H1 (cell line): Measurements from ENCODE around the gene PSME4. TPM values are rescaled to one million over a fixed set of nuclear protein-coding genes. Genes with fewer than 3 reads are reported as not detected.

Experiments used
- CTCF ChIA-PET: fragments of 300-600 bp; sonication (Branson Sonifier 250); formaldehyde crosslinking; loops from one replicate; lab custom pipeline; 2021; ENCODE audit not compliant: partially characterized antibody; lab: Charles Lee
- POLR2A ChIA-PET: fragments of 300-600 bp; sonication (Branson Sonifier 250); formaldehyde crosslinking; loops from one replicate; lab custom pipeline; 2021; ENCODE audit warnings: inconsistent platforms; ENCODE audit not compliant: partially characterized antibody; lab: Charles Lee
- DNase-seq, 2 experiments: peaks; one replicate each; pipeline versions ENCODE4 v3.0.0 to v3.0.0-alpha.2; 2010 to 2022; ENCODE audit warnings: low spot score in 2 of 2, low read depth in 1 of 2, mixed read lengths in 1 of 2
- FAIRE-seq: peaks from 2 replicates; lab custom pipeline; 2011; peaks lifted over from hg19 to GRCh38; lab: Jason Lieb, UNC
- H2AFZ ChIP-seq: 2 replicates; pipeline ENCODE4 v1.8.1; 2012; ENCODE audit warnings: low read length, inconsistent platforms
- H2AK5ac ChIP-seq: 2 replicates; pipeline ENCODE4 v1.6.1; 2013; ENCODE audit warnings: low read depth, low read length
- H2BK120ac ChIP-seq: replicated peaks from 2 replicates; pipeline ENCODE3; 2013; ENCODE audit warnings: low read depth, low read length, inconsistent platforms
- H2BK12ac ChIP-seq: 2 replicates; pipeline ENCODE4 v1.6.1; 2013; ENCODE audit warnings: low read depth, low read length
- H2BK15ac ChIP-seq: 2 replicates; pipeline ENCODE4 v1.6.1; 2013; ENCODE audit warnings: low read length
- H2BK20ac ChIP-seq: 2 replicates; pipeline ENCODE4 v1.6.1; 2013; ENCODE audit warnings: low read length
- H2BK5ac ChIP-seq: 2 replicates; pipeline ENCODE4 v1.6.1; 2013; ENCODE audit warnings: low read depth, low read length
- H3K14ac ChIP-seq: 2 replicates; pipeline ENCODE4 v1.6.1; 2013; ENCODE audit warnings: inconsistent platforms; ENCODE audit not compliant: insufficient read length
- H3K18ac ChIP-seq: 2 replicates; pipeline ENCODE4 v1.6.1; 2013; ENCODE audit warnings: low read length; ENCODE audit errors: extremely low read depth
- H3K23ac ChIP-seq: 2 replicates; pipeline ENCODE4 v1.6.1; 2013; ENCODE audit warnings: inconsistent platforms; ENCODE audit not compliant: insufficient read length
- H3K23me2 ChIP-seq: 2 replicates; pipeline ENCODE4 v1.6.1; 2013; ENCODE audit warnings: low read depth, low read length
- H3K27ac ChIP-seq: 2 replicates; pipeline ENCODE4 v1.6.1; 2011; ENCODE audit warnings: low read depth, low read length, inconsistent platforms
- H3K27me3 ChIP-seq, 4 experiments: replicated peaks in 1 of 4; 1 replicate in 1 of 4; 2 replicates in 3 of 4; pipeline versions ENCODE4 v1.6.1 to v1.8.1; 2011 to 2013; ENCODE audit warnings: low read length in 3 of 4, mild to moderate bottlenecking in 3 of 4, inconsistent platforms in 2 of 4, mixed read lengths in 2 of 4, moderate library complexity in 1 of 4; ENCODE audit not compliant: control insufficient read depth in 3 of 4, insufficient read depth in 3 of 4; ENCODE audit errors: extremely low read depth in 1 of 4
- H3K36me3 ChIP-seq, 4 experiments: 2 replicates each; pipeline versions ENCODE4 v1.6.1 to v1.8.1; 2011 to 2013; ENCODE audit warnings: mild to moderate bottlenecking in 4 of 4, low read length in 3 of 4, moderate library complexity in 2 of 4, control low read depth in 1 of 4, inconsistent platforms in 1 of 4; ENCODE audit not compliant: insufficient read depth in 4 of 4, control insufficient read depth in 2 of 4
- H3K4ac ChIP-seq: replicated peaks from 2 replicates; pipeline ENCODE3; 2013; ENCODE audit warnings: low read length, low read depth, mixed read lengths, inconsistent platforms; ENCODE audit not compliant: insufficient read length
- H3K4me1 ChIP-seq, 4 experiments: replicated peaks in 1 of 4; 1 replicate in 1 of 4; 2 replicates in 3 of 4; pipeline versions ENCODE4 v1.6.1 to v1.8.1; 2011 to 2013; ENCODE audit warnings: low read length in 3 of 4, inconsistent platforms in 2 of 4, mixed read lengths in 1 of 4; ENCODE audit not compliant: insufficient read depth in 4 of 4, control insufficient read depth in 3 of 4
- H3K4me2 ChIP-seq, 2 experiments: 2 replicates each; pipeline versions ENCODE4 v1.6.1 to v1.8.1; 2011 to 2013; ENCODE audit warnings: low read depth in 2 of 2, low read length in 2 of 2, control low read depth in 1 of 2, inconsistent platforms in 1 of 2, mild to moderate bottlenecking in 1 of 2; ENCODE audit not compliant: insufficient read depth in 1 of 2
- H3K4me3 ChIP-seq, 4 experiments: fragments of 200-600, 300-600 bp in 1 of 4; sonication (generic), shearing (Covaris generic), sonication (Bioruptor Twin) in 1 of 4; 2 replicates each; pipeline versions ENCODE4 v1.5.1 to v1.8.1; 2011 to 2016; ENCODE audit warnings: low read length in 4 of 4, low read depth in 3 of 4, control low read depth in 2 of 4, inconsistent platforms in 2 of 4, mild to moderate bottlenecking in 2 of 4, mixed read lengths in 1 of 4, moderate library complexity in 1 of 4; ENCODE audit not compliant: insufficient read depth in 2 of 4; ENCODE audit errors: extremely low read depth in 1 of 4
- H3K56ac ChIP-seq: replicated peaks from 2 replicates; pipeline ENCODE3; 2013; ENCODE audit warnings: low read depth, mild to moderate bottlenecking, mixed read lengths, low read length, inconsistent platforms; ENCODE audit not compliant: insufficient read length
- H3K79me1 ChIP-seq: 2 replicates; pipeline ENCODE4 v1.6.1; 2013; ENCODE audit warnings: low read depth, low read length, control low read depth
- H3K79me2 ChIP-seq, 2 experiments: 2 replicates each; pipeline versions ENCODE4 v1.6.1 to v1.8.1; 2012 to 2013; ENCODE audit warnings: low read length in 2 of 2, mild to moderate bottlenecking in 2 of 2, inconsistent platforms in 1 of 2; ENCODE audit not compliant: insufficient read depth in 2 of 2, control insufficient read depth in 1 of 2
- H3K9ac ChIP-seq, 4 experiments: replicated peaks in 1 of 4; 1 replicate in 1 of 4; 2 replicates in 3 of 4; pipeline versions ENCODE4 v1.6.1 to v1.8.1; 2011 to 2013; ENCODE audit warnings: low read depth in 3 of 4, low read length in 3 of 4, control low read depth in 2 of 4, mild to moderate bottlenecking in 2 of 4, moderate library complexity in 2 of 4, inconsistent platforms in 1 of 4; ENCODE audit errors: extremely low read depth in 1 of 4
- H3K9me3 ChIP-seq, 2 experiments: 2 replicates each; pipeline versions ENCODE4 v1.6.1 to v1.8.1; 2012 to 2013; ENCODE audit warnings: mild to moderate bottlenecking in 2 of 2, moderate library complexity in 2 of 2, control low read depth in 1 of 2, inconsistent platforms in 1 of 2, low read depth in 1 of 2, low read length in 1 of 2, mixed read lengths in 1 of 2; ENCODE audit not compliant: insufficient read depth in 2 of 2
- H4K20me1 ChIP-seq, 2 experiments: replicated peaks in 1 of 2; 2 replicates each; pipeline versions ENCODE3 to v1.8.1; 2011 to 2013; ENCODE audit warnings: inconsistent platforms in 2 of 2, low read length in 2 of 2, mild to moderate bottlenecking in 1 of 2; ENCODE audit not compliant: insufficient read depth in 2 of 2, control insufficient read depth in 1 of 2
- H4K5ac ChIP-seq: 2 replicates; pipeline ENCODE4 v1.6.1; 2013; ENCODE audit warnings: low read length, low read depth, mixed read lengths, inconsistent platforms; ENCODE audit not compliant: insufficient read length
- H4K8ac ChIP-seq: 2 replicates; pipeline ENCODE4 v1.8.0; 2013; ENCODE audit warnings: mild to moderate bottlenecking, moderate library complexity, low read length, inconsistent platforms; ENCODE audit not compliant: insufficient read depth; ENCODE audit errors: extremely low read depth
- H4K91ac ChIP-seq: replicated peaks from 2 replicates; pipeline ENCODE3; 2013; ENCODE audit warnings: low read length, mixed read lengths, inconsistent platforms; ENCODE audit not compliant: insufficient read length
- BACH1 ChIP-seq: IDR thresholded peaks from 2 replicates; pipeline ENCODE4 v1.6.1; 2012; ENCODE audit warnings: low read length, improper control_type of control experiment
- POLR2AphosphoS5 ChIP-seq: IDR thresholded peaks from 2 replicates; pipeline ENCODE4 v1.6.1; 2011; ENCODE audit warnings: low read depth, low read length
- RXRA ChIP-seq: IDR thresholded peaks from 2 replicates; pipeline ENCODE4 v1.6.1; 2011; ENCODE audit warnings: low read depth, mild to moderate bottlenecking, low read length, moderate library complexity; ENCODE audit not compliant: insufficient read depth
- SP1 ChIP-seq: IDR thresholded peaks from 2 replicates; pipeline ENCODE4 v1.6.1; 2011; ENCODE audit warnings: low read depth, low read length
- WGBS, 2 experiments: shearing (Covaris generic) in 1 of 2; methylation state at CpG; one replicate each; pipeline versions ENCODE4 v1.1.6 to v1.1.7; 2013 to 2015; ENCODE audit warnings: low lambda C conversion rate in 2 of 2, mixed read lengths in 2 of 2, inconsistent platforms in 1 of 2, low coverage in 1 of 2, missing lambda C conversion rate in 1 of 2; ENCODE audit not compliant: insufficient replicate concordance in 2 of 2, insufficient coverage in 1 of 2, insufficient read length in 1 of 2; ENCODE audit errors: extremely low coverage in 1 of 2, missing lambda C conversion rate in 1 of 2; 5-methylcytosine and 5-hydroxymethylcytosine counted together
- polyA plus RNA-seq, 7 experiments: library from polyadenylated mRNA; depleted of rRNA in 3 of 7; stranded (reverse) in 5 of 7; unstranded in 2 of 7; fragments of >200 nt in 5 of 7; fragments of 200-250 nt in 2 of 7; gene quantifications; 1 replicate in 5 of 7; 2 replicates in 1 of 7; 4 replicates in 1 of 7; pipeline versions ENCODE4 v1.2.1 to v1.2.3, GENCODE V29; 2011 to 2013; ENCODE audit warnings: missing spikeins in 2 of 7, mixed read lengths in 2 of 7
- total RNA-seq: library from RNA; stranded (reverse); fragmentation: NEBNext Ultra II Directional; extraction: Animal tissue kit (Norgen Biotek cat#: 25700); gene quantifications from 2 replicates; pipeline ENCODE4 v1.2.1, GENCODE V29; 2021

The PSME4 gene
- total and polyA plus RNA-seq, 2 of the 8 experiments (the other 6 are each of a cell fraction or from before 2014, with no cell fraction given) = 42.2 to 116 TPM

- no peaks in the 10 kb centered on the region for H3K36me3 ChIP-seq
- no peak overlapping the region for H2AK5ac ChIP-seq
- no peak for TF ChIP-seq POLR2AphosphoS5
- TF ChIP-seq BACH1 = no peak
- no peak for TF ChIP-seq RXRA
- no peak for TF ChIP-seq SP1
- H3K4me3 ChIP-seq = no peak overlapping the region
- DNase-seq (no peak), FAIRE-seq (no peak)
- no peak overlapping the region for H3K4me2 ChIP-seq
- no peaks in the 10 kb centered on the region for H3K27me3 ChIP-seq
- ChIA-PET CTCF (no interaction called here), POLR2A (interaction anchor here (1.9 kb wide), 1 partner anchor 21 kb away, joined by 7 read pairs; no protein-coding TSS in a partner anchor)
- 100% methylated on average over 1 of the region's 1 CpG; no CpG with 5 or more reads in 1 of the 2 experiments for WGBS, 2 experiments
- no peak overlapping the region for H4K8ac ChIP-seq
- no peaks in the 10 kb centered on the region for H3K79me2 ChIP-seq
- H2AFZ ChIP-seq = no peak overlapping the region
- no peak overlapping the region for H2BK5ac ChIP-seq
- peaks cover 2 to 3% of the 10 kb centered on the region in 2 experiments; a peak in 1 of 4 replicates for H3K9me3 ChIP-seq
- H4K91ac ChIP-seq = no peak overlapping the region
- no peak overlapping the region for H2BK12ac ChIP-seq
- no peak overlapping the region for H2BK120ac ChIP-seq
- H3K14ac ChIP-seq = no peak overlapping the region
- no peaks in the 10 kb centered on the region for H3K79me1 ChIP-seq
- H3K4me1 ChIP-seq = no peaks in the 10 kb centered on the region
- no peak overlapping the region for H3K4ac ChIP-seq
- no peak overlapping the region for H3K9ac ChIP-seq
- no peak overlapping the region for H4K5ac ChIP-seq
- no peak overlapping the region for H3K23ac ChIP-seq
- no peak overlapping the region for H3K56ac ChIP-seq
- H2BK15ac ChIP-seq = no peak overlapping the region
- no peaks in the 10 kb centered on the region for H4K20me1 ChIP-seq
- no peak overlapping the region for H3K27ac ChIP-seq
- H2BK20ac ChIP-seq = no peak overlapping the region
- no peaks in the 10 kb centered on the region; the same call in 1 of the 2 replicates for H3K23me2 ChIP-seq
- H3K18ac ChIP-seq = no peak overlapping the region
These were observed 130.2 kb downstream of the PSME4 start for GRCh38 chr2:53840580-53840979.
